Epithelial cell of proximal tubule (primary cell): ENCODE measurements around the gene PLD5. TPM values are rescaled to one million over a fixed set of nuclear protein-coding genes. Genes with fewer than 3 reads are reported as not detected.

ENCODE experiments used
- DNase-seq: peaks from one replicate; pipeline ENCODE4 v3.0.0-alpha.2; 2011; ENCODE audit warnings: low read depth
- H3K4me3 ChIP-seq: 2 replicates; pipeline ENCODE4 v1.5.1; 2011; ENCODE audit warnings: low read depth, mild to moderate bottlenecking, low read length
- total RNA-seq: library from RNA; depleted of rRNA; stranded (reverse); fragments of >200 nt; gene quantifications from 2 replicates; pipeline ENCODE4 v1.2.3, GENCODE V29; 2015
- TF ChIP-seq, protein P1 (sequence below): conservative IDR thresholded peaks from 2 replicates; pipeline ENCODE4 v1.5.1; 2012; ENCODE audit warnings: low read depth, mild to moderate bottlenecking, low read length

Gene PLD5
- total RNA-seq, 1 donor from 2014 or later, result 3.7 TPM

DNA sequence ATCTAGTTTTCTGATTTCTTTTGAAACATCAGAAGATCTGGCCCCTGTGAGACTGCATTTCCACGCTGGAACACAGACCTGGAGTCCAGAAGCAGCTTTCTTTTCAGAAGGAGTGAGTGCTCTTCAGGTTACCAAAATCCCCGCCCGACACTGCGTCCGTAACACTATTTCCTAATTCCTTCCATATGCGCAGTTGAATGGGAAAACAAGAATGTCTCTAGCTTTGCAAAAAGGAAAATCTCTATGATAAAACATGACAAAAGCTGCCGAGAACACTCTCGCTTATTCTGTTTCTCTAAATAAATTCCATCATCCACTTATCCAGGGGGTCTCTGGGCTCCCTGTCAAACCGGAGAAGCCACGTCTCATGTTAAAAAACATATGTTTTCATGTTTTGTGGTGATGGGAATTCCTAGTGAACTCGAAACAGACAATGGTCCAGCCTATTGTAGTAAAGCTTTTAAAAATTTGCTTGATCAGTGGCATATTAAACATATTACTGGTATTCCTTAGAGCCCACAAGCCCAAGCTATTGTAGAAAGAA, 67.7 kb downstream of the PLD5 start:
- TF ChIP-seq, protein P1, sequence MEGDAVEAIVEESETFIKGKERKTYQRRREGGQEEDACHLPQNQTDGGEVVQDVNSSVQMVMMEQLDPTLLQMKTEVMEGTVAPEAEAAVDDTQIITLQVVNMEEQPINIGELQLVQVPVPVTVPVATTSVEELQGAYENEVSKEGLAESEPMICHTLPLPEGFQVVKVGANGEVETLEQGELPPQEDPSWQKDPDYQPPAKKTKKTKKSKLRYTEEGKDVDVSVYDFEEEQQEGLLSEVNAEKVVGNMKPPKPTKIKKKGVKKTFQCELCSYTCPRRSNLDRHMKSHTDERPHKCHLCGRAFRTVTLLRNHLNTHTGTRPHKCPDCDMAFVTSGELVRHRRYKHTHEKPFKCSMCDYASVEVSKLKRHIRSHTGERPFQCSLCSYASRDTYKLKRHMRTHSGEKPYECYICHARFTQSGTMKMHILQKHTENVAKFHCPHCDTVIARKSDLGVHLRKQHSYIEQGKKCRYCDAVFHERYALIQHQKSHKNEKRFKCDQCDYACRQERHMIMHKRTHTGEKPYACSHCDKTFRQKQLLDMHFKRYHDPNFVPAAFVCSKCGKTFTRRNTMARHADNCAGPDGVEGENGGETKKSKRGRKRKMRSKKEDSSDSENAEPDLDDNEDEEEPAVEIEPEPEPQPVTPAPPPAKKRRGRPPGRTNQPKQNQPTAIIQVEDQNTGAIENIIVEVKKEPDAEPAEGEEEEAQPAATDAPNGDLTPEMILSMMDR, result no peak
- no peak overlapping the region for H3K4me3 ChIP-seq

DNA sequence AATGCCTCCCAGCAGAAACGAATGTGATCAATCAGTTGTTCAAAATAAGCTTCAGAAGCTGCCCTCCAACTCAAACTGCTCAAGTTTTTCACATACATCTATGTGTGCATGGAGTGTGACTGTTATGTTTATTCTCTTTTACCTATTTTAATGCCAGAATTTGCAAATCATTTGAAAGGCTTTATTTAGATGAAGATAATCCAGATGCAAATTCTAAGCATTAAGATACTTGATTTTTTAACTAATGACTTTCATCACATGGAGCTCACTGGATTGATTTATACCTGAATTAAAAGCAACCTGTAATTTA, 69.5 kb downstream of the PLD5 start:
- TF ChIP-seq, protein P1, result no peak
- no peak for DNase-seq
- no peak overlapping the region for H3K4me3 ChIP-seq

More for the DNA sequence above, 67.7 kb downstream of the PLD5 start:
- no peak for DNase-seq

DNA sequence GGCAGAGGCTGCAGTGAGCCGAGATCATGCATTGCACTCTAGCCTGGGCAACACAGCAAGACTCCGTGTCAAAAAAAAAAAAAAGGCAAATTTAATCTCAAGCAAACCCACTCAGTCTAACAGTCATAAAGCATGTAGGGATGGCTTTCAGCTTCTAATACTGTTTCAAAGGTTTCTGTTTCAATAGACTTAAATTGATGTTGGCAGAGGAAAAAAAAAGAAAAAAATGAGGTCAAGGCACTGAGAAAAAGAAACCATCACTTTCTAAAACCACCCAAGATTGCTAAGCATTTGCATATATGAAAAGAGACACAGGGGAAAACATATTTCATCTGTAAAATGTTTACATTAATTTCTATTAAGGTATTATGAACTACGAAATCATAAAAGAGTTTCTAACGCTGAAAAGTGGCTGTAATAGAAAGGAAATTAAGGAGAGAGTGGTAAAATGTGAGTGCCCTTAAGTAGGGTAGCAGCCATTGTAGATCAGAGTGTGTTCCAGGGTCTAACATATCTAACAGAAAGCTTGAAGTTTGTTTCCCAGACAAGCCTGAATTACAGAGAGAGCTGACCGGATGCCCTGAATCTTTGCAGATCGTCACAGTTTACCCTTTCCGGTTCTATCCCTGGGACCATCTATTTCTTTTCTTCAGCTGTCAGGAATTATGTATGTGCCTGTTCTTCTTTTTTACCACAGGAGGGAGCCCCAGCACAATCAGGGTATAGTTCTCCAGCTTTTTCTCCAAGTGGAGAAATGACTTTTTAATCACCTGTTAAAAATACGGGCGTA, 70.0 kb downstream of the PLD5 start:
- no peak for DNase-seq
- TF ChIP-seq, protein P1, result peak; percentile 84
- H3K4me3 ChIP-seq, result no peak overlapping the region

DNA sequence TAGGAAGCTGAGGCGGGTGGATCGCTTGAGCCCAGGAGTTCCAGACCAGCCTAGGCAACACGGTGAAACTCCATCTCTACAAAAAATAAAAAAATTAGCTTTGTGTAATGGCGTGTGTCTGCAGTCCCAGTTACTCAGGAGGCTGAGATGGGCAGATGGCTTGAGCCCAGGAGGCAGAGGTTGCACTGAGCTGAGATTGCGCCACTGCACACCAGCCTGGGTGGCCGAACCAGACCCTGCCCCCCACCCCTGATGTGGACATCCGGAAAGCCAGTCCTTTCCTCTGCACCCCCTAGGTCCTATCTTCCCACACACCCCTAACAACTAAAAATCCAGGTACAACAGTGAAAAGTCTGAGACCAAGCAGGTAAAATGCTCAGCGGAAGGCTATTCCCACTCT, 71.9 kb downstream of the PLD5 start:
- no peak overlapping the region for H3K4me3 ChIP-seq
- TF ChIP-seq, protein P1, result no peak
- no peak for DNase-seq

DNA sequence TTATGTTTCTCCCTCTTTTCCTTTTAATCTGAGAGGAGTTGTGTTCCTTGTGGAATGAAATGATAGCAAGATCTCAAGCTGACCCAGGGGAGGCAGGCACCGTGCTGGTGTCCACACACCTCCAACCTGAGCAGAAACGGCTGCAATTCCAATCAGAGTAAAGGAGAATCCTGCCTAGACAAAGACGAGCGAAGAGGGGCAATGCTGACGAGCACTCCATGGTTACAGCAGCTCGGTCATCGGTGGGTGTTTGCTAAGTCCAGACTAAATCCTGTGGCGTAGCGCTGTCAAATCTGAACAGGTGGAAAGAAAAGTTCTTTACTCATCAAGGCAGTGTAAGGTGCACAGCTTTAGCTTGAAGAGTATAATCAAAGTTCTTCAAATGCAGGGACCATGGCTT, 74.8 kb downstream of the PLD5 start:
- TF ChIP-seq, protein P1, result no peak

DNA sequence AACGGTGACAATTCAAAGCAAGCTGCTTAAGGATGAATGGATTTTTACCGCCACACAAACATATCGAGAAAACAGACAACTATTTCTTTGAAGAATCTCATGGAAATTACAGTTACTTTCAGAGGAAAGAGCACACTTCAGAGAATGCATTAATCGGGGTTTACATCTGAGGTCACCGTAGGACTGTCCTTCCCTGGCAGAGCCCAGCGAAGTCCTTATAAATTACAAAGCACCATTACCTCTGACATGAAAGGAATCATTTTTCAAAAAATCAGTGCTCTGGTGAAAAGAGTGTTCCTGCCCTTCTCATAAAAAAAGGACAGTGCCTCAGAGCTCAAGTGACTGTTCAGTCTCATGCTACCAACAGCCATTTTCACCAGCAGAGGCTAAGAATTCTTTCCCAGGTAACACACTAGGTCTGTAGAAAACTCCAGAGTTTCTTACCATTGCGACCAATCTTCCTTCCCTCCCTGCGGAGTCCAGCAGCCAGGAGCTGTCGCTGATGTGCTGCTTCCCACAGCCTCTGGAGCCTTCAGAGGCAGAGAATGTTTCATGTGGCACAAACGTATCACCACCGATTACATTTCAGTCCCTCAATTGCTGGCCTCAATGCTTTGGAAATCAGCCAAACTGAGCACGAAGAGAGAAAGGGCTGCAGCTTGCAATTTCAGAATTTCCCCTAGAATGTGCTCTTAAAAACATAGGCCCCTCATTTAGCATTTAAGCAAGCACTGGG, 75.4 kb downstream of the PLD5 start:
- H3K4me3 ChIP-seq, result no peak overlapping the region
- TF ChIP-seq, protein P1, result no peak
- no peak for DNase-seq

More for the DNA sequence above, 74.8 kb downstream of the PLD5 start:
- no peak for DNase-seq
- no peak overlapping the region for H3K4me3 ChIP-seq
